ENCODE results near the gene SLC6A6.

SLC6A6 gene

GRCh38 chr3:14476583-14477265 is 74.3 kb downstream of the SLC6A6 start:
- Histone ChIP-seq H3K27me3 (replicated peaks; ENCODE audit: control insufficient read depth, insufficient read depth, low read length) (no peaks in the 10 kb centered on the region), H3K4me3 (replicated peaks; ENCODE audit: low read depth, low read length) (no peak overlapping the region), H3K36me3 (ENCODE audit: control insufficient read depth, insufficient read depth, low read length) (peaks cover 16% of the 10 kb centered on the region)
- TF ChIP-seq CTCF (IDR thresholded peaks at IDR 0.05; ENCODE audit: insufficient read depth, low read length, poor library complexity, severe bottlenecking), result no peak
- DNase-seq (ENCODE audit: extremely low read depth, insufficient read length), result no peak

GRCh38 chr3:14477311-14477935 is 75.0 kb downstream of the SLC6A6 start:
- peaks cover 20% of the 10 kb centered on the region for H3K36me3 ChIP-seq (ENCODE audit: control insufficient read depth, insufficient read depth, low read length)
- no peaks in the 10 kb centered on the region for H3K27me3 ChIP-seq (replicated peaks; ENCODE audit: control insufficient read depth, insufficient read depth, low read length)
- no peak for DNase-seq (ENCODE audit: extremely low read depth, insufficient read length)

GRCh38 chr3:14478956-14479550 is 76.6 kb downstream of the SLC6A6 start:
- Histone ChIP-seq H3K36me3 (ENCODE audit: control insufficient read depth, insufficient read depth, low read length) (peaks cover 26% of the 10 kb centered on the region), H3K4me3 (replicated peaks; ENCODE audit: low read depth, low read length) (no peak overlapping the region), H3K27me3 (replicated peaks; ENCODE audit: control insufficient read depth, insufficient read depth, low read length) (no peaks in the 10 kb centered on the region)
- TF ChIP-seq CTCF (IDR thresholded peaks at IDR 0.05; ENCODE audit: insufficient read depth, low read length, poor library complexity, severe bottlenecking), result no peak
- DNase-seq (ENCODE audit: extremely low read depth, insufficient read length), result no peak

More at GRCh38 chr3:14477311-14477935, 75.0 kb downstream of the SLC6A6 start:
- H3K4me3 ChIP-seq (replicated peaks; ENCODE audit: low read depth, low read length), result no peak overlapping the region
- no peak for TF ChIP-seq CTCF (IDR thresholded peaks at IDR 0.05; ENCODE audit: insufficient read depth, low read length, poor library complexity, severe bottlenecking)

GRCh38 chr3:14479591-14479990 is 77.2 kb downstream of the SLC6A6 start:
- Histone ChIP-seq H3K36me3 (ENCODE audit: control insufficient read depth, insufficient read depth, low read length) (peaks cover 25% of the 10 kb centered on the region), H3K27me3 (replicated peaks; ENCODE audit: control insufficient read depth, insufficient read depth, low read length) (no peaks in the 10 kb centered on the region), H3K4me3 (replicated peaks; ENCODE audit: low read depth, low read length) (no peak overlapping the region)
- no peak for TF ChIP-seq CTCF (IDR thresholded peaks at IDR 0.05; ENCODE audit: insufficient read depth, low read length, poor library complexity, severe bottlenecking)
- DNase-seq (ENCODE audit: extremely low read depth, insufficient read length), result no peak

GRCh38 chr3:14480207-14481017 is 78.0 kb downstream of the SLC6A6 start:
- no peaks in the 10 kb centered on the region for H3K27me3 ChIP-seq (replicated peaks; ENCODE audit: control insufficient read depth, insufficient read depth, low read length)
- TF ChIP-seq CTCF (IDR thresholded peaks at IDR 0.05; ENCODE audit: insufficient read depth, low read length, poor library complexity, severe bottlenecking), result no peak
- peaks cover 25% of the 10 kb centered on the region for H3K36me3 ChIP-seq (ENCODE audit: control insufficient read depth, insufficient read depth, low read length)
- DNase-seq (ENCODE audit: extremely low read depth, insufficient read length), result no peak
- no peak overlapping the region for H3K4me3 ChIP-seq (replicated peaks; ENCODE audit: low read depth, low read length)

Measured in GM06990 (cell line).